Endothelial cell of umbilical vein (primary cell): Measurements from ENCODE around the gene ACVRL1. TPM values are rescaled to one million over a fixed set of nuclear protein-coding genes. Genes with fewer than 3 reads are reported as not detected.

ENCODE experiments used
- BruUV-seq: library from RNA; stranded (reverse); fragments of 400-500 nt; replicated peaks from 2 replicates; lab custom pipeline; 2021; lab: Mats Ljungman, UMichigan
- CTCF ChIA-PET: fragments of 300-600, 350-600 bp; sonication (Branson Sonifier 250); formaldehyde crosslinking; loops from one replicate; lab custom pipeline; 2021; ENCODE audit warnings: antibody characterized with exemption, inconsistent platforms; lab: Charles Lee
- POLR2A ChIA-PET: fragments of 300-600, 350-600 bp; sonication (Branson Sonifier 250); formaldehyde crosslinking; loops from one replicate; lab custom pipeline; 2021; ENCODE audit warnings: antibody characterized with exemption, inconsistent platforms; lab: Charles Lee
- DNase-seq: peaks from one replicate; pipeline ENCODE4 v3.0.0-alpha.2; 2011; ENCODE audit warnings: low read depth, low spot score
- FAIRE-seq: peaks from 2 replicates; lab custom pipeline; 2011; peaks lifted over from hg19 to GRCh38; lab: Jason Lieb, UNC
- H2AFZ ChIP-seq: 2 replicates; pipeline ENCODE4 v1.6.0; 2012; ENCODE audit warnings: low read depth, low read length, control low read depth, inconsistent platforms
- H3K27ac ChIP-seq: 2 replicates; pipeline ENCODE4 v1.5.1; 2011; ENCODE audit warnings: low read depth, mild to moderate bottlenecking, control low read depth, low read length, moderate library complexity; ENCODE audit not compliant: insufficient read depth
- H3K27me3 ChIP-seq, 2 experiments: 2 replicates each; pipeline versions ENCODE4 v1.6.0 to v1.6.1; 2011; ENCODE audit warnings: low read length in 2 of 2, mixed read lengths in 1 of 2; ENCODE audit not compliant: control insufficient read depth in 2 of 2, insufficient read depth in 2 of 2
- H3K36me3 ChIP-seq, 2 experiments: 2 replicates in 1 of 2; 3 replicates in 1 of 2; pipeline ENCODE4 v1.5.1; 2011; ENCODE audit warnings: low read length in 2 of 2, mild to moderate bottlenecking in 1 of 2, moderate library complexity in 1 of 2; ENCODE audit not compliant: control insufficient read depth in 2 of 2, insufficient read depth in 2 of 2; ENCODE audit errors: extremely low read depth in 1 of 2
- H3K4me1 ChIP-seq: 3 replicates; pipeline ENCODE4 v1.5.1; 2011; ENCODE audit warnings: mild to moderate bottlenecking, low read length; ENCODE audit not compliant: control insufficient read depth, insufficient read depth; ENCODE audit errors: extremely low read depth
- H3K4me2 ChIP-seq: 2 replicates; pipeline ENCODE4 v1.6.1; 2011; ENCODE audit warnings: low read length, control low read depth, mixed read lengths; ENCODE audit not compliant: insufficient read depth
- H3K4me3 ChIP-seq, 3 experiments: fragments of 200-600 bp in 1 of 3; sonication (generic), shearing (Covaris generic) in 1 of 3; replicated peaks in 1 of 3; 2 replicates each; pipeline ENCODE4 v1.5.1; 2011 to 2016; ENCODE audit warnings: control low read depth in 3 of 3, low read length in 3 of 3, mild to moderate bottlenecking in 2 of 3, inconsistent platforms in 1 of 3, low read depth in 1 of 3, moderate library complexity in 1 of 3; ENCODE audit not compliant: insufficient read depth in 1 of 3
- H3K79me2 ChIP-seq: 2 replicates; pipeline ENCODE4 v1.6.0; 2012; ENCODE audit warnings: low read length, inconsistent platforms; ENCODE audit not compliant: control insufficient read depth, insufficient read depth
- H3K9ac ChIP-seq: replicated peaks from 2 replicates; pipeline ENCODE3; 2011; ENCODE audit warnings: low read length, control low read depth; ENCODE audit not compliant: insufficient read depth; ENCODE audit errors: extremely low read depth
- H3K9me1 ChIP-seq: replicated peaks from 3 replicates; pipeline ENCODE4 v1.6.0; 2011; ENCODE audit warnings: mild to moderate bottlenecking, low read length; ENCODE audit not compliant: control insufficient read depth, insufficient read depth; ENCODE audit errors: extremely low read depth
- H3K9me3 ChIP-seq: replicated peaks from 2 replicates; pipeline ENCODE4 v1.5.1; 2012; ENCODE audit warnings: low read length, inconsistent platforms; ENCODE audit not compliant: control insufficient read depth, insufficient read depth
- H4K20me1 ChIP-seq: replicated peaks from 2 replicates; pipeline ENCODE3; 2011; ENCODE audit warnings: mild to moderate bottlenecking, low read length; ENCODE audit not compliant: control insufficient read depth, insufficient read depth; ENCODE audit errors: extremely low read depth
- EZH2 ChIP-seq: IDR thresholded peaks from 2 replicates; pipeline ENCODE4 v1.6.1; 2012; ENCODE audit warnings: borderline replicate concordance, low read depth, mild to moderate bottlenecking, moderate library complexity, low read length, inconsistent platforms; ENCODE audit not compliant: severe bottlenecking
- FOS ChIP-seq: IDR thresholded peaks from 2 replicates; pipeline ENCODE4 v1.6.1; 2011; ENCODE audit warnings: mild to moderate bottlenecking, low read length, moderate library complexity, borderline replicate concordance; ENCODE audit not compliant: insufficient read depth
- GATA2 ChIP-seq: IDR thresholded peaks from 2 replicates; pipeline ENCODE4 v1.7.0; 2011; ENCODE audit warnings: low read depth, mild to moderate bottlenecking, moderate library complexity, mixed read lengths, low read length; ENCODE audit not compliant: insufficient read length, insufficient read depth
- JUN ChIP-seq: IDR thresholded peaks from 2 replicates; pipeline ENCODE4 v1.6.1; 2011; ENCODE audit warnings: borderline replicate concordance, low read depth; ENCODE audit not compliant: insufficient read length, insufficient read depth
- MYC ChIP-seq: IDR thresholded peaks from one replicate; pipeline ENCODE4 v1.6.1; 2011; ENCODE audit warnings: mild to moderate bottlenecking, low read depth, low read length
- POLR2A ChIP-seq: IDR thresholded peaks from 2 replicates; pipeline ENCODE4 v1.6.1; 2012; ENCODE audit warnings: low read depth, mild to moderate bottlenecking, control low read depth, low read length
- POLR2AphosphoS5 ChIP-seq: IDR thresholded peaks from 2 replicates; pipeline ENCODE4 v1.6.1; 2012; ENCODE audit warnings: low read depth, mild to moderate bottlenecking, control low read depth, low read length, moderate library complexity; ENCODE audit not compliant: insufficient read depth
- dilution Hi-C: fragments of 300-500 bp; cut with MboI; formaldehyde crosslinking; loops from one replicate; pipeline ENCODE4 v1.15.0; 2019; ENCODE audit warnings: low sequenced_read_pairs; ENCODE audit not compliant: extremely low pct_ligation_motif_present
- intact Hi-C: fragments of 100-400 bp; cut with micrococcal nuclease; formaldehyde crosslinking; loops from one replicate; pipeline ENCODE4 v1.10.0; 2022
- polyA plus RNA-seq, 4 experiments: library from polyadenylated mRNA; depleted of rRNA in 3 of 4; stranded (reverse) in 3 of 4; unstranded in 1 of 4; fragments of >200 nt; gene quantifications; 2 replicates each; pipeline versions ENCODE4 v1.2.1 to v1.2.3, GENCODE V29; 2011 to 2012; ENCODE audit warnings: missing spikeins in 1 of 4
- total RNA-seq: library from RNA; stranded (reverse); gene quantifications from 2 replicates; pipeline ENCODE4 v1.2.3, GENCODE V29; 2021
- TF ChIP-seq, protein P1 (sequence below): IDR thresholded peaks from 2 replicates; pipeline ENCODE4 v1.6.1; 2011; ENCODE audit not compliant: insufficient read depth, insufficient read length
- TF ChIP-seq, protein P2 (sequence below), 2 donors: IDR thresholded peaks; 1 replicate in 1 of 2; 2 replicates in 1 of 2; pipeline ENCODE4 v1.5.1; 2011; ENCODE audit warnings: low read length in 2 of 2, mild to moderate bottlenecking in 2 of 2, moderate library complexity in 2 of 2, control low read depth in 1 of 2, inconsistent platforms in 1 of 2, low read depth in 1 of 2; ENCODE audit not compliant: insufficient read depth in 1 of 2; ENCODE audit errors: extremely low read depth in 1 of 2

The ACVRL1 gene
- total and polyA plus RNA-seq, 2 donors (not counting 3 experiments of a cell fraction or from before 2014, with no cell fraction given), result 355 to 404 TPM

DNA sequence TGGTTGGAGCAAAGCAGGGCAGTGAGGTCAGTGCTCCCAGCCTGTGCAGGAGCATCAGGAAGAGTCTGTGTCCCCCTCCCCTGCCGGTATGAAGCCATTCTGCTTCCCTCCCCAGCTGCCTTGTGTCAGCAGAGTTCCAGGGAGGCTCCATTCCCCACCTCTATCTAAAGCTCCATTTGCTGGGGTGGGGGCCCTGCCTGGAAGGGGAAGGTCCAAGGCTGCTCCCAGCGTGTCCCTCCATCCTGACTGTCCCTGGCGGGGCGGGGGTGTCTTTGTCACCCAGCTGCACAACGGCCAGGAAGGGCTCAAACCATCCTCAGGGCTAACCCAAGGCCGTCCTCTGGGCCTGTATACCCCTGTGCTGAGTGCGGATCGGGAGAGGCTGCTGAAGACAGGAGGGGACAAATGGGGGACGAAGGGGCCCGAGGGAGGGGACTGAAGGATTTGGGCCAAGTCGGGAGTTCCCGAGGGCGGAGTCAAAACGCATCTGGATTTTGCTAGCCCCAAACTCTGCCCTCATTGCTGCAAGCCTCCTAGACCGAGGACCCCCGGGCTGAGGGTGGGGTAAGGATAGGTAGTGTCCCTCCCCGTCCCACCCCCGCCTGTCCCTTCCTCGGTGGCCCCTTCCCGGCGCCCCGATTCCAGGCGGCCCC, 748 bp upstream of the ACVRL1 start:
- Histone ChIP-seq H3K9ac (peak overlapping the region; percentile 95), H3K4me3 (peak overlapping the region; percentile 85 to 92 (median 86)), H3K79me2 (peaks cover 47% of the 10 kb centered on the region), H4K20me1 (no peaks in the 10 kb centered on the region), H2AFZ (no peak overlapping the region), H3K4me2 (peak overlapping the region; percentile 65), H3K4me1 (peaks cover 68% of the 10 kb centered on the region), H3K9me3 (no peaks in the 10 kb centered on the region), H3K27me3 (no peaks in the 10 kb centered on the region), H3K27ac (peak overlapping the region; percentile 99), H3K36me3 (no peaks in the 10 kb centered on the region), H3K9me1 (no peaks in the 10 kb centered on the region)
- FAIRE-seq (no peak), DNase-seq (no peak)
- CTCF ChIA-PET, result interaction anchor here (0.9 to 11.4 kb wide), 8 partner anchors 10 to 86 kb away, joined by 3 to 286 read pairs (median 5); partner anchors contain the start of gene ANKRD33
- dilution Hi-C loops, result no loop called here
- POLR2A ChIA-PET, result interaction anchor here (0.5 to 3.6 kb wide), 7 partner anchors 10 to 553 kb away, joined by 3 to 18 read pairs (median 6); no protein-coding TSS in a partner anchor
- BruUV-seq, result TSS peak; percentile 14
- intact Hi-C loops, result no loop called here
- TF ChIP-seq POLR2A (no peak), FOS (no peak), EZH2 (no peak), MYC (no peak), JUN (no peak), GATA2 (no peak), POLR2AphosphoS5 (no peak)
- TF ChIP-seq, protein P1, sequence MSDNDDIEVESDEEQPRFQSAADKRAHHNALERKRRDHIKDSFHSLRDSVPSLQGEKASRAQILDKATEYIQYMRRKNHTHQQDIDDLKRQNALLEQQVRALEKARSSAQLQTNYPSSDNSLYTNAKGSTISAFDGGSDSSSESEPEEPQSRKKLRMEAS, result no peak
- TF ChIP-seq, protein P2, sequence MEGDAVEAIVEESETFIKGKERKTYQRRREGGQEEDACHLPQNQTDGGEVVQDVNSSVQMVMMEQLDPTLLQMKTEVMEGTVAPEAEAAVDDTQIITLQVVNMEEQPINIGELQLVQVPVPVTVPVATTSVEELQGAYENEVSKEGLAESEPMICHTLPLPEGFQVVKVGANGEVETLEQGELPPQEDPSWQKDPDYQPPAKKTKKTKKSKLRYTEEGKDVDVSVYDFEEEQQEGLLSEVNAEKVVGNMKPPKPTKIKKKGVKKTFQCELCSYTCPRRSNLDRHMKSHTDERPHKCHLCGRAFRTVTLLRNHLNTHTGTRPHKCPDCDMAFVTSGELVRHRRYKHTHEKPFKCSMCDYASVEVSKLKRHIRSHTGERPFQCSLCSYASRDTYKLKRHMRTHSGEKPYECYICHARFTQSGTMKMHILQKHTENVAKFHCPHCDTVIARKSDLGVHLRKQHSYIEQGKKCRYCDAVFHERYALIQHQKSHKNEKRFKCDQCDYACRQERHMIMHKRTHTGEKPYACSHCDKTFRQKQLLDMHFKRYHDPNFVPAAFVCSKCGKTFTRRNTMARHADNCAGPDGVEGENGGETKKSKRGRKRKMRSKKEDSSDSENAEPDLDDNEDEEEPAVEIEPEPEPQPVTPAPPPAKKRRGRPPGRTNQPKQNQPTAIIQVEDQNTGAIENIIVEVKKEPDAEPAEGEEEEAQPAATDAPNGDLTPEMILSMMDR (IDR thresholded peaks at IDR 0.05; ENCODE audit: extremely low read depth in 1 of 2, insufficient read depth in 1 of 2, low read depth in 1 of 2, low read length in 2 of 2), result no peak
